Chondrocyte (in vitro differentiated cells): Measurements from ENCODE around the gene MAGEF1. TPM values are rescaled to one million over a fixed set of nuclear protein-coding genes. Genes with fewer than 3 reads are reported as not detected.
A peak's percentile ranks its signal among the peaks of the same experiment; 100 is the strongest.

Source experiments
- DNase-seq: peaks from one replicate; pipeline ENCODE4 v3.0.0; 2021; ENCODE audit warnings: mixed read lengths, low spot score
- H3K27ac Mint-ChIP-seq: one replicate; pipeline ENCODE4 v1.8.0; 2021; ENCODE audit warnings: mild to moderate bottlenecking, moderate library complexity, mixed read lengths; ENCODE audit not compliant: unreplicated experiment
- H3K27me3 Mint-ChIP-seq: 2 replicates; pipeline ENCODE4 v1.8.0; 2021; ENCODE audit warnings: low read depth, mixed read lengths
- H3K36me3 Mint-ChIP-seq: 2 replicates; pipeline ENCODE4 v1.8.0; 2021; ENCODE audit warnings: low read depth, mixed read lengths
- H3K4me1 Mint-ChIP-seq: 2 replicates; pipeline ENCODE4 v1.8.0; 2021; ENCODE audit warnings: low read depth, mild to moderate bottlenecking, mixed read lengths
- H3K4me3 Mint-ChIP-seq: one replicate; pipeline ENCODE4 v1.8.0; 2021; ENCODE audit warnings: mild to moderate bottlenecking, moderate library complexity, mixed read lengths; ENCODE audit not compliant: unreplicated experiment
- H3K9me3 Mint-ChIP-seq: 2 replicates; pipeline ENCODE4 v1.8.0; 2021; ENCODE audit warnings: low read depth, mixed read lengths
- CTCF ChIP-seq: fragments of 200-600 bp; sonication (generic); IDR thresholded peaks from 2 replicates; pipeline ENCODE4 v1.5.0; 2021; ENCODE audit warnings: antibody characterized with exemption, mild to moderate bottlenecking, moderate library complexity
- total RNA-seq: library from RNA; stranded (reverse); gene quantifications from 3 replicates; pipeline ENCODE4 v1.2.1, GENCODE V29; 2021

MAGEF1 gene
- total RNA-seq, 1 donor from 2014 or later: 37.8 TPM

GRCh38 chr3:184685646-184686045 lies 26.2 kb downstream of the MAGEF1 start:
- no peak for TF ChIP-seq CTCF
- Mint-ChIP-seq H3K27ac (peak overlapping the region; percentile 78), H3K36me3 (no peaks in the 10 kb centered on the region), H3K9me3 (no peaks in the 10 kb centered on the region), H3K4me1 (peaks cover 52% of the 10 kb centered on the region), H3K27me3 (no peaks in the 10 kb centered on the region), H3K4me3 (no peak overlapping the region)
- DNase-seq: peak; percentile 10

GRCh38 chr3:184685055-184685454 lies 26.8 kb downstream of the MAGEF1 start:
- Mint-ChIP-seq H3K9me3 (no peaks in the 10 kb centered on the region), H3K27me3 (no peaks in the 10 kb centered on the region), H3K27ac (peak overlapping the region; percentile 78), H3K4me1 (peaks cover 47% of the 10 kb centered on the region), H3K36me3 (no peaks in the 10 kb centered on the region), H3K4me3 (no peak overlapping the region)
- peak; percentile 59 for DNase-seq
- no peak for TF ChIP-seq CTCF

GRCh38 chr3:184683900-184684560 lies 27.8 kb downstream of the MAGEF1 start:
- no peak for TF ChIP-seq CTCF
- H3K9me3 Mint-ChIP-seq: no peaks in the 10 kb centered on the region
- DNase-seq: peak; percentile 54
- H3K27me3 Mint-ChIP-seq: no peaks in the 10 kb centered on the region
- H3K36me3 Mint-ChIP-seq: no peaks in the 10 kb centered on the region
- H3K27ac Mint-ChIP-seq: no peak overlapping the region
- peaks cover 43% of the 10 kb centered on the region for H3K4me1 Mint-ChIP-seq
- no peak overlapping the region for H3K4me3 Mint-ChIP-seq

GRCh38 chr3:184683234-184683633 lies 28.6 kb downstream of the MAGEF1 start:
- Mint-ChIP-seq H3K9me3 (no peaks in the 10 kb centered on the region), H3K36me3 (no peaks in the 10 kb centered on the region), H3K4me3 (no peak overlapping the region), H3K4me1 (peaks cover 43% of the 10 kb centered on the region), H3K27ac (no peak overlapping the region), H3K27me3 (no peaks in the 10 kb centered on the region)
- TF ChIP-seq CTCF: no peak
- DNase-seq: peak; percentile 4

- peak; percentile 78 for DNase-seq
- Mint-ChIP-seq H3K36me3 (no peaks in the 10 kb centered on the region), H3K27ac (no peak overlapping the region), H3K4me3 (no peak overlapping the region), H3K4me1 (peaks cover 42% of the 10 kb centered on the region), H3K9me3 (no peaks in the 10 kb centered on the region), H3K27me3 (no peaks in the 10 kb centered on the region)
- TF ChIP-seq CTCF: no peak
Measured at GRCh38 chr3:184682671-184683070, 29.2 kb downstream of the MAGEF1 start.
